Subcutaneous adipose tissue (tissue), 4 donors: ENCODE measurements around the gene DGKQ. TPM values are rescaled to one million over a fixed set of nuclear protein-coding genes. Genes with fewer than 3 reads are reported as not detected.

Experiments
- total RNA-seq, 4 donors: library from RNA; depleted of rRNA; stranded (reverse); fragments of >200 nt; gene quantifications; one replicate each; pipeline ENCODE4 v1.1.0, GENCODE V29; 2016
- TF ChIP-seq, protein P1 (sequence below): fragments of 450-650 bp; IDR thresholded peaks from one replicate; pipeline ENCODE4 v1.5.1; 2016; ENCODE audit warnings: low read depth, mild to moderate bottlenecking, control low read depth, antibody characterized with exemption, moderate library complexity

The DGKQ gene
- total RNA-seq, 4 donors from 2014 or later, result 2.9 to 12.2 (median 5.5) TPM

- TF ChIP-seq, protein P1, sequence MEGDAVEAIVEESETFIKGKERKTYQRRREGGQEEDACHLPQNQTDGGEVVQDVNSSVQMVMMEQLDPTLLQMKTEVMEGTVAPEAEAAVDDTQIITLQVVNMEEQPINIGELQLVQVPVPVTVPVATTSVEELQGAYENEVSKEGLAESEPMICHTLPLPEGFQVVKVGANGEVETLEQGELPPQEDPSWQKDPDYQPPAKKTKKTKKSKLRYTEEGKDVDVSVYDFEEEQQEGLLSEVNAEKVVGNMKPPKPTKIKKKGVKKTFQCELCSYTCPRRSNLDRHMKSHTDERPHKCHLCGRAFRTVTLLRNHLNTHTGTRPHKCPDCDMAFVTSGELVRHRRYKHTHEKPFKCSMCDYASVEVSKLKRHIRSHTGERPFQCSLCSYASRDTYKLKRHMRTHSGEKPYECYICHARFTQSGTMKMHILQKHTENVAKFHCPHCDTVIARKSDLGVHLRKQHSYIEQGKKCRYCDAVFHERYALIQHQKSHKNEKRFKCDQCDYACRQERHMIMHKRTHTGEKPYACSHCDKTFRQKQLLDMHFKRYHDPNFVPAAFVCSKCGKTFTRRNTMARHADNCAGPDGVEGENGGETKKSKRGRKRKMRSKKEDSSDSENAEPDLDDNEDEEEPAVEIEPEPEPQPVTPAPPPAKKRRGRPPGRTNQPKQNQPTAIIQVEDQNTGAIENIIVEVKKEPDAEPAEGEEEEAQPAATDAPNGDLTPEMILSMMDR, result no peak
Measured at GRCh38 chr4:958314-958665, 15.1 kb downstream of the DGKQ start.

DNA sequence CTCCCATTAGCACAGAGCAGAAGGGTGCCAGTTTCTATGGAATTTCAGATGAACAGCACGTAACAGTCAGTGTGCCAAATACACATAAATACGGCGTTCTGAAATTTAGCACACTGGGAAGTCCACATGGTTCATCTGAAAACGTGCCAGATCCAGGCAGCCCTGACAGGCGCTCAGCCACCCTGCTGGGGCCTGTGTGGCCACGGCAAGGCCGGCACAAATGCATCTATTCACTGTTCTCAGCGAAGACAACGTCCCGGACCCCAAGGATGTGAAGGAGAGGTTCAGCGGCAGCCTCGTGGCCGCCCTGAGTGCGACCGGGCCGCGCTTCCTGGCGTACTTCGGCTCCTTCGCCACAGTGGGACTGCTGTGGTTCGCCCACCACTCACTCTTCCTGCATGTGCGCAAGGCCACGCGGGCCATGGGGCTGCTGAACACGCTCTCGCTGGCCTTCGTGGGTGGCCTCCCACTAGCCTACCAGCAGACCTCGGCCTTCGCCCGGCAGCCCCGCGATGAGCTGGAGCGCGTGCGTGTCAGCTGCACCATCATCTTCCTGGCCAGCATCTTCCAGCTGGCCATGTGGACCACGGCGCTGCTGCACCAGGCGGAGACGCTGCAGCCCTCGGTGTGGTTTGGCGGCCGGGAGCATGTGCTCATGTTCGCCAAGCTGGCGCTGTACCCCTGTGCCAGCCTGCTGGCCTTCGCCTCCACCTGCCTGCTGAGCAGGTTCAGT, 15.6 kb downstream of the DGKQ start:
- TF ChIP-seq, protein P1, result no peak

DNA sequence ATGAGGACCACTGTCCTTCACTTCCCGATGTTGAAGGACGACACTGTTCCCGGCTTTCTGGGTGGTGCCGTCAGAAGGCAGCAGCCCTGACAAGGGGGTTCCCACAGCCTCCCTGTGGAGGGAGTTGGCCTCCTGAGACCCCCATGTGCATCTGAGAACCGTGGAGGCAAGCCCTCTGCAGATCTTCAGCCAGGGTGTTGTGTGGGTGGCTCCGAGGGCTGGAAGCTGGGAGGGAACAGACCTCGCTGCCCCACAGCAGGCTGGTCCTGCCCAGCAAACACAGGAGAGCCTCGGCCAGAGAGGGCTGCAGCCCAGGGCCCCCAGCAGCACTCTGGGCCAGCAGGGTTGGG, 16.2 kb downstream of the DGKQ start:
- TF ChIP-seq, protein P1, result no peak

GRCh38 chr4:956531-957230, 16.7 kb downstream of the DGKQ start:
- TF ChIP-seq, protein P1, result no peak

- TF ChIP-seq, protein P1, result no peak
Measured at GRCh38 chr4:955931-956381, 17.4 kb downstream of the DGKQ start.

GRCh38 chr4:955161-955921, 18.0 kb downstream of the DGKQ start:
- TF ChIP-seq, protein P1, result no peak
